Esophagus (tissue), 2 donors: ENCODE measurements around the gene DUSP23. TPM values are rescaled to one million over a fixed set of nuclear protein-coding genes. Genes with fewer than 3 reads are reported as not detected.

Experiments used
- H3K27ac ChIP-seq, 2 donors: one replicate each; pipeline ENCODE4 v1.5.1; 2013; ENCODE audit warnings: low read depth in 2 of 2, mild to moderate bottlenecking in 2 of 2, inconsistent platforms in 1 of 2, low read length in 1 of 2, moderate library complexity in 1 of 2
- H3K27me3 ChIP-seq, 2 donors: one replicate each; pipeline ENCODE4 v1.6.1; 2013; ENCODE audit warnings: low read length in 2 of 2, control low read depth in 1 of 2, mild to moderate bottlenecking in 1 of 2; ENCODE audit not compliant: insufficient read depth in 2 of 2, control insufficient read depth in 1 of 2
- H3K36me3 ChIP-seq, 2 donors: one replicate each; pipeline ENCODE4 v1.6.1; 2013; ENCODE audit warnings: low read length in 1 of 2; ENCODE audit not compliant: control insufficient read depth in 2 of 2, insufficient read depth in 2 of 2
- H3K4me1 ChIP-seq, 2 donors: one replicate each; pipeline ENCODE4 v1.6.1; 2013; ENCODE audit warnings: low read length in 1 of 2; ENCODE audit not compliant: control insufficient read depth in 2 of 2, insufficient read depth in 2 of 2
- H3K4me3 ChIP-seq, 2 donors: one replicate each; pipeline ENCODE4 v1.5.1; 2013; ENCODE audit warnings: low read length in 2 of 2, mild to moderate bottlenecking in 2 of 2, low read depth in 1 of 2, moderate library complexity in 1 of 2
- H3K9me3 ChIP-seq, 2 donors: one replicate each; pipeline ENCODE4 v1.6.1; 2013; ENCODE audit warnings: mild to moderate bottlenecking in 2 of 2, low read depth in 1 of 2, low read length in 1 of 2, moderate library complexity in 1 of 2; ENCODE audit not compliant: control insufficient read depth in 2 of 2, insufficient read depth in 1 of 2
- WGBS, 2 donors: extraction: QIAGEN DNeasy Blood & Tissue Kit; methylation state at CpG; one replicate each; pipeline ENCODE4 v1.1.7; 2013; 5-methylcytosine and 5-hydroxymethylcytosine counted together
- polyA plus RNA-seq, 2 donors: library from polyadenylated mRNA; stranded (reverse); fragments of 200-250 nt; gene quantifications; one replicate each; pipeline ENCODE4 v1.2.3, GENCODE V29; 2013
- donor health status: healthy with polysubstance abuse.
- donor health status: Bipolar disorder and iron deficiency.

Gene DUSP23
- polyA plus RNA-seq, 2 donors: 70.6 to 92.5 TPM

DNA sequence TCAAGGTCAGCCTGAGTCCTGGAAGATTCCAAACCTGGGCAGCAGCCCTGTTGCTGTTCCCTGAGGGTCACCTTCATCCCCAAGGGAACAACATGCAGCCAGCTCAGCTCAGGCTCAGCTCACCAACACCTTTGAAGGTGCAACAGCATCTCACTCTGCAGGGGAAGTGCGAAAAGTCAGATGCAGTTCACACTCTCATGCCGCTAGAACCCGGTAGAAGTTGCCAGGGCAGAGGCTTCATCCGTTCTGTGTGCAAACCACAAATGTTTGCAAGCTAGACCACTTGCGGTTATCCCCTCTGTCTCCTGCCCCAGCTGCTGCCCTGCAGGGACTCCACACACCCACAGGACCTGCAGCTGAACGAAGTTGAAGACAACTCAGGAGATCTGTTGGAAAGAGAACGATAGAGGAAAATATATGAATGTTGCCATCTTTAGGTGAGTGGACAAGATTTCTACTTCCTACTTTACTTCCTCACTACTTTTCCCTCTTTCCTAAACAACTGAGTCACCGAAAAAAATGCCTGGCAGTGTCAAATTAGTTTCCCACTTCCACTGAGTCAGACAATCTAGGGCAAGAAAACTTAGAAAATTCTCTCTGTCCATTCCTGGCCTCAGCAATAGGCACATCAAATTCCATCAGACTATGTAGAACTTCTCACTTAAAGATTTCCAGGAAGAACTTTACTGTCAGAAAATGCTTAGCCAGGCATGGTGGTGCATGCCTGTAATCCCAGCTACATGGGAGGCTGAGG lies 19.6 kb downstream of the DUSP23 start:
- Histone ChIP-seq H3K27me3 (no peaks in the 10 kb centered on the region), H3K9me3 (no peaks in the 10 kb centered on the region), H3K36me3 (no peaks in the 10 kb centered on the region), H3K4me3 (no peak overlapping the region), H3K4me1 (no peaks in the 10 kb centered on the region), H3K27ac (no peak overlapping the region)
- WGBS, 2 donors: 64 to 71% methylated on average over 8 of the region's 8 CpGs

- Histone ChIP-seq H3K9me3 (no peaks in the 10 kb centered on the region), H3K4me1 (no peaks in the 10 kb centered on the region), H3K27ac (no peak within 1 kb of the TSS), H3K27me3 (no peaks in the 10 kb centered on the region), H3K4me3 (no peak within 1 kb of the TSS), H3K36me3 (no peaks in the 10 kb centered on the region)
- 85 to 90% methylated on average over 8 of the region's 8 CpGs for WGBS, 2 donors
These were observed 21.3 kb downstream of the DUSP23 start, which contains the start of gene FCRL6 for GRCh38 chr1:159802111-159802510. FCRL6 (plus strand) TSS chr1:159802360; CDS start chr1:159802425, 65 bp downstream.

- no peaks in the 10 kb centered on the region for H3K36me3 ChIP-seq
- no peak overlapping the region for H3K27ac ChIP-seq
- no peak overlapping the region for H3K4me3 ChIP-seq
- H3K4me1 ChIP-seq: no peaks in the 10 kb centered on the region
- no peaks in the 10 kb centered on the region for H3K27me3 ChIP-seq
- H3K9me3 ChIP-seq: no peaks in the 10 kb centered on the region
- 74 to 77% methylated on average over 7 of the region's 7 CpGs for whole genome bisulfite sequencing, 2 donors
These were observed 23.4 kb downstream of the DUSP23 start for GRCh38 chr1:159803956-159804689.

DNA sequence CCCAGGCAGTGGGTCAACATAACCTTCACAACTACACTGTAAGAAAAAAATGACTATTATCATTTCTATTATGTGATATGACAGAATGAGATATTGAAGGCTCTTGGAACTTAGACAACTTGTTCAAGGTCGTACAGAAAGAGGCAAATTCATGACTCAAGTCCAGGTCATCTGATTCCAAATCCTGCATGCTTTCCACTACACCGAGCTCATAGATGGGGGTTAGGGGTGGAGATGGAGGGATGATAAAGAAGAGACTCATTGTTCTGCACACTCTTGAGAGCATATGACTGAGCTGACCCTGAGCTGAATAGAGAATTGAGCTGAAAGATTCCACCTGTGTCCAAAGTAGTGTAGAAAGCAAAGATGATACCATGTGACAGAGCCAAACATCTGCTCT lies 24.2 kb downstream of the DUSP23 start:
- Histone ChIP-seq H3K4me3 (no peak overlapping the region), H3K27ac (no peak overlapping the region), H3K27me3 (no peaks in the 10 kb centered on the region), H3K36me3 (no peaks in the 10 kb centered on the region), H3K9me3 (no peaks in the 10 kb centered on the region), H3K4me1 (no peaks in the 10 kb centered on the region)
- WGBS, 2 donors: 40 to 48% methylated on average over 2 of the region's 2 CpGs

DNA sequence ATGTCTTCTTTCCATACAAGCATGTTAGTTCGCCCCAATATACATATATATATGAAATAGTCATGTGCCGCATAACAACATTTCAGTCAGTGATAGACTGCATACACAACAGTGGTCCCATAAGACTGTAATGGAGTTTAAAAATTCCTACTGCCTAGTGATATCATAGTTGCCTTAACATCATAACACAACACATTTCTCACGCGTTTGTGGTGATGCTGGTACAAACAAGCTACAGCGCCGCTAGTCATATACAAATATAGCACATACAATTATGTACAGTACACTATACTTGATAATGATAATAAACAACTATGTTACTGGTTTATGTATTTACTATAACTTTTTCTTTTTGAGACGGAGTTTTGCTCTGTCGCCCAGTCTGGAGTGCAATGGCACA lies 35.2 kb downstream of the DUSP23 start:
- Histone ChIP-seq H3K27ac (no peak overlapping the region), H3K4me3 (no peak overlapping the region), H3K27me3 (peaks cover 0 to 3% of the 10 kb centered on the region in 2 donors), H3K9me3 (no peaks in the 10 kb centered on the region), H3K4me1 (no peaks in the 10 kb centered on the region), H3K36me3 (peaks cover 0 to 2% of the 10 kb centered on the region in 2 donors)
- 90 to 95% methylated on average over 8 of the region's 8 CpGs for WGBS, 2 donors

DNA sequence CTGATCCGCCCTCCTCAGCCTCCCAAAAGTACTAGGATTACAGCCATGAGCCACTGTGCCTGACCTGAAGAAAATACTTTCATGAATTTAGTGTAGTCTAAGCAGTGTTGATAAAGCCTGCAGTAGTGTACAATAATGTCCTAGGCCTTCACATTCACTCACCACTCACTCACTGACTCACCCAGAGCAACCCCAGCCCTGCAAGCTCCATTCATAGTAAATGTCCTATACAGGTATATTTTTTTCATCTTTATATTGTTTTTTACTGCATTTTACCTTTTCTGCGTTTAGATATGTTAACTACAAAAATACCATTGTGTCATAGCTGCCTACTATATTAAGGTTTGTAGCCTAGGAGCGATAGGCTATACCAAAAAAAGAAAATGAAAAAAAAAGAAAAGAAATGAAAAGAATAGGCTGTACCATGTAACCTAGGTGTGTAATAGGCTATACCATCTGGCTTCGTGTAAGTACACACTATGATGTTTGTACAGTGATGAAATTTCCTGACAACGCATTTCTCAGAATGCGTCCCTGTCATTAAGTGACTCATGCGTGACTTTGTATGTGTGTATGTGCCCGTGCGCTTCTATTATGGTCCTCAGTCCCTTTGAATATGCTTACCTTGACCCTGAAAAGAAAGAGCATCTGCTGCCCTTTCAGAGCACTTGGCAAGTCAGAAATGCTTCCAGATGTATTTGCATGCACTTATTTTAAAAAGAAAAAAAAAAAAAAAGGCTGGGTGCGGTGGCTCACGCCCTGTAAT lies 36.7 kb downstream of the DUSP23 start:
- Histone ChIP-seq H3K27me3 (peaks cover 0 to 3% of the 10 kb centered on the region in 2 donors), H3K9me3 (no peaks in the 10 kb centered on the region), H3K36me3 (peaks cover 0 to 2% of the 10 kb centered on the region in 2 donors), H3K4me1 (peaks cover 0 to under 1% of the 10 kb centered on the region in 2 donors), H3K4me3 (no peak overlapping the region), H3K27ac (no peak overlapping the region)
- 63 to 74% methylated on average over 11 of the region's 11 CpGs for WGBS, 2 donors

DNA sequence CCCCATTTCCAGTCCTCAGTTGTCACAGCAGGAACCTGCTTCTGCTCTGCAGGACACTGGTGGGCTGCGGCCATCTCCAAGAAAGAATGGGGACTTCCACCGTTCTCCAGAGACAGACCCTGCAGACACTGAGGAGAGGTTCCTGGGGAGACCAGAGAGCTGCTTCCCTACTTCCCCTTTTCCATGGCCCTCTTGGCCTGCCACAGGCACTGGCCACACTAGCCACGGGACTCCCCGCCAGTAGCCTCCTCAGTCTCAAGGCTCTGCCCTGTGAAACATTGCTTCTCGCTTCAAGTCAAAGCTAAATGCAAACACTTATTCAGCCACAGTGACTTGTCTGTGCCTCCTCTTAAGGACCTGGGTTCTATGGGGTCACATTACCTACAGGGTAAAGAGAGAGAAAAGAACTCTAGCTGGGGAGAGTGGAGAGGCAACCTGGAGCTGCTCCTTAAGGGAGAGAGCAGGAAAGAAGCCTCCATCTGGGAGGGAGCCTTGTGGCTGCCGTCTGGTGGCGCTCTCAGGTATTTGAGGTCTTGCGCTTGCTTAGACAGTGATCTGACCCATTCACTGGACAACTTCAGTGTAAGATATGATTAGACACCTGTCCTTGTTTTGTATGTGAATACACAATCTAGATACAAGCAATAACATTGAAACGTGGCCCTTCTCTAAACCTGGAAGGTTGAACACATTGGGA lies 40.6 kb downstream of the DUSP23 start:
- H3K27me3 ChIP-seq: no peaks in the 10 kb centered on the region
- H3K27ac ChIP-seq: no peak overlapping the region
- H3K9me3 ChIP-seq: no peaks in the 10 kb centered on the region
- H3K4me3 ChIP-seq: no peak overlapping the region
- H3K36me3 ChIP-seq: peaks cover 0 to 2% of the 10 kb centered on the region in 2 donors
- 66 to 86% methylated on average over 9 of the region's 9 CpGs for WGBS, 2 donors
- peaks cover 0 to 10% of the 10 kb centered on the region in 2 donors for H3K4me1 ChIP-seq

- WGBS, 2 donors: 21 to 28% methylated on average over 7 of the region's 7 CpGs
These were observed 42.6 kb downstream of the DUSP23 start for GRCh38 chr1:159823406-159823805.

GRCh38 chr1:159825564-159825963 lies 44.8 kb downstream of the DUSP23 start:
- Histone ChIP-seq H3K36me3 (peaks cover 0 to 2% of the 10 kb centered on the region in 2 donors), H3K9me3 (no peaks in the 10 kb centered on the region), H3K27me3 (no peaks in the 10 kb centered on the region), H3K4me1 (peaks cover 0 to 10% of the 10 kb centered on the region in 2 donors), H3K4me3 (no peak overlapping the region), H3K27ac (no peak overlapping the region)
- 61 to 63% methylated on average over 3 of the region's 3 CpGs for WGBS, 2 donors

More at GRCh38 chr1:159823406-159823805, 42.6 kb downstream of the DUSP23 start:
- no peaks in the 10 kb centered on the region for H3K9me3 ChIP-seq
- peaks cover 0 to 2% of the 10 kb centered on the region in 2 donors for H3K36me3 ChIP-seq
- H3K27ac ChIP-seq: no peak overlapping the region
- H3K4me3 ChIP-seq: no peak overlapping the region
- H3K4me1 ChIP-seq: peaks cover 0 to 10% of the 10 kb centered on the region in 2 donors
- H3K27me3 ChIP-seq: no peaks in the 10 kb centered on the region
